Suprapubic skin (tissue), 4 donors: ENCODE data around the gene TEF. TPM values are rescaled to one million over a fixed set of nuclear protein-coding genes. Genes with fewer than 3 reads are reported as not detected.
A peak's percentile ranks its signal among the peaks of the same experiment; 100 is the strongest.

Experiments used
- DNase-seq, 2 donors: peaks; one replicate each; pipeline ENCODE4 v3.0.0-alpha.2; 2019; ENCODE audit warnings: low spot score in 2 of 2
- H3K27ac ChIP-seq: fragments of 200-600 bp; sonication (generic); one replicate; pipeline ENCODE4 v1.5.1; 2019
- H3K27me3 ChIP-seq: fragments of 200-600 bp; sonication (generic); one replicate; pipeline ENCODE4 v1.5.1; 2019
- H3K36me3 ChIP-seq: fragments of 200-600 bp; sonication (generic); one replicate; pipeline ENCODE4 v1.5.1; 2019
- H3K4me1 ChIP-seq: fragments of 200-600 bp; sonication (generic); one replicate; pipeline ENCODE4 v1.5.1; 2019
- H3K4me3 ChIP-seq: fragments of 200-600 bp; sonication (generic); one replicate; pipeline ENCODE4 v1.5.1; 2019; ENCODE audit warnings: mild to moderate bottlenecking
- H3K9me3 ChIP-seq: fragments of 200-600 bp; sonication (generic); one replicate; pipeline ENCODE4 v1.5.1; 2019
- EP300 ChIP-seq: sonication (generic); formaldehyde crosslinking; IDR thresholded peaks from one replicate; pipeline ENCODE4 v1.6.1; 2017; ENCODE audit warnings: antibody characterized with exemption
- POLR2A ChIP-seq, 2 donors: fragments of 450-650 bp; IDR thresholded peaks; one replicate each; pipeline ENCODE4 v1.6.1; 2017; ENCODE audit warnings: antibody characterized with exemption in 2 of 2, mild to moderate bottlenecking in 2 of 2, moderate library complexity in 2 of 2
- POLR2AphosphoS5 ChIP-seq, 3 donors: sonication (generic); formaldehyde crosslinking; IDR thresholded peaks; one replicate each; pipeline ENCODE4 v1.6.1; 2017; ENCODE audit warnings: antibody characterized with exemption in 3 of 3
- WGBS: methylation state at CpG from one replicate; pipeline ENCODE4 v1.1.5; 2018; 5-methylcytosine and 5-hydroxymethylcytosine counted together
- total RNA-seq, 4 donors: library from RNA; depleted of rRNA; stranded (reverse); fragments of >200 nt; gene quantifications; one replicate each; pipeline ENCODE4 v1.1.0, GENCODE V29; 2016
- TF ChIP-seq, protein P1 (sequence below), 2 donors: fragments of 200-600 bp in 1 of 2; fragments of 450-650 bp in 1 of 2; sonication (generic) in 1 of 2; IDR thresholded peaks; one replicate each; pipeline ENCODE4 v1.5.1; 2016 to 2019; ENCODE audit warnings: antibody characterized with exemption in 2 of 2, mild to moderate bottlenecking in 1 of 2, moderate library complexity in 1 of 2

TEF gene
- total RNA-seq, 4 donors from 2014 or later, result 36.1 to 87.4 (median 46.8) TPM

DNA sequence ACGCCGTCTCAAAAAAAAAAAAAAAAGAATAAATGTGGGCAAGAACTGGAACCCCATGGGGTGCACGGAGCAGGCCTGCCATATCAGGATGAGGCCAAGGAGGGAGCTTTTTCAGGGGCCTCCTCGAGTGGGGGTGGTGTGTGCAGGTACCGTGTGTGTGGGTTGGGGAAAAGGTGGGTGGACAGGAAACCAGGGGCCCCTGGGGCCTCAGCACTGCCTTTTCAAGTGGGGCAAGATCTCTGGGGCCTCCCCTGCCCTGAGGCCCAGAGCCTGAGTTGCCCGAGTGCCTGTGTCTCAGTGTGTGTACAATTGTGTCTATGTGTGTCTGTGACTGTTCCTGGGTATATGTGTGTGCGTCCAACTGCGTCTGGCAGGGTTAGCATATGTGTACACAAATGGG is 23.8 kb downstream of the TEF start:
- 83% methylated on average over 8 of the region's 8 CpGs for WGBS
- H3K4me1 ChIP-seq, result peaks cover 25% of the 10 kb centered on the region
- no peak overlapping the region for H3K27ac ChIP-seq

DNA sequence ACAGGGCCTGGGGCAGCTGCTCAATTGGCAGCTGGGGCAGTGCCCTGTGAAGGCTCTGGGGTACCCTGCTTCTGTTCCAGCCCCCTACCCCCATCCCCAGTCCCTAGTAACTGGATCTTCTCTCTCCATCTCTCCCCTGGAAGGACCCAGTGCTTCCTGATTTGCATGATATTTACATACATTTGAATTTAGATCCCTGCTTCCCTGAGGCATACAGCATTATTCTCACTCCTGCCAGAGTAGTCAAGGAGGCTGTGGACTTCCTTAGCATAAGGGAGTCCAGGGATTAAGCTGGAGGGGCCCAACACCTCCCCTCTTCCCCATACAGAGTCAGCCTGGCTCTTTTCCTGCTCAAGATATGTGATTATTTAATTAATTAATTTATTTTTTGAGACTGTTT is 24.7 kb downstream of the TEF start:
- H3K4me1 ChIP-seq, result peaks cover 34% of the 10 kb centered on the region
- no peak for TF ChIP-seq POLR2A (IDR thresholded peaks at IDR 0.05)
- TF ChIP-seq POLR2AphosphoS5 (IDR thresholded peaks at IDR 0.05), result no peak
- TF ChIP-seq EP300, result no peak
- TF ChIP-seq, protein P1, sequence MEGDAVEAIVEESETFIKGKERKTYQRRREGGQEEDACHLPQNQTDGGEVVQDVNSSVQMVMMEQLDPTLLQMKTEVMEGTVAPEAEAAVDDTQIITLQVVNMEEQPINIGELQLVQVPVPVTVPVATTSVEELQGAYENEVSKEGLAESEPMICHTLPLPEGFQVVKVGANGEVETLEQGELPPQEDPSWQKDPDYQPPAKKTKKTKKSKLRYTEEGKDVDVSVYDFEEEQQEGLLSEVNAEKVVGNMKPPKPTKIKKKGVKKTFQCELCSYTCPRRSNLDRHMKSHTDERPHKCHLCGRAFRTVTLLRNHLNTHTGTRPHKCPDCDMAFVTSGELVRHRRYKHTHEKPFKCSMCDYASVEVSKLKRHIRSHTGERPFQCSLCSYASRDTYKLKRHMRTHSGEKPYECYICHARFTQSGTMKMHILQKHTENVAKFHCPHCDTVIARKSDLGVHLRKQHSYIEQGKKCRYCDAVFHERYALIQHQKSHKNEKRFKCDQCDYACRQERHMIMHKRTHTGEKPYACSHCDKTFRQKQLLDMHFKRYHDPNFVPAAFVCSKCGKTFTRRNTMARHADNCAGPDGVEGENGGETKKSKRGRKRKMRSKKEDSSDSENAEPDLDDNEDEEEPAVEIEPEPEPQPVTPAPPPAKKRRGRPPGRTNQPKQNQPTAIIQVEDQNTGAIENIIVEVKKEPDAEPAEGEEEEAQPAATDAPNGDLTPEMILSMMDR (IDR thresholded peaks at IDR 0.05), result no peak

More for the DNA sequence above, 23.8 kb downstream of the TEF start:
- Histone ChIP-seq H3K36me3 (no peaks in the 10 kb centered on the region), H3K9me3 (no peaks in the 10 kb centered on the region), H3K4me3 (no peak overlapping the region), H3K27me3 (no peaks in the 10 kb centered on the region)
- TF ChIP-seq POLR2A (IDR thresholded peaks at IDR 0.05) (no peak), POLR2AphosphoS5 (IDR thresholded peaks at IDR 0.05) (no peak)
- TF ChIP-seq, protein P1 (IDR thresholded peaks at IDR 0.05), result no peak
- DNase-seq, result no peak

DNA sequence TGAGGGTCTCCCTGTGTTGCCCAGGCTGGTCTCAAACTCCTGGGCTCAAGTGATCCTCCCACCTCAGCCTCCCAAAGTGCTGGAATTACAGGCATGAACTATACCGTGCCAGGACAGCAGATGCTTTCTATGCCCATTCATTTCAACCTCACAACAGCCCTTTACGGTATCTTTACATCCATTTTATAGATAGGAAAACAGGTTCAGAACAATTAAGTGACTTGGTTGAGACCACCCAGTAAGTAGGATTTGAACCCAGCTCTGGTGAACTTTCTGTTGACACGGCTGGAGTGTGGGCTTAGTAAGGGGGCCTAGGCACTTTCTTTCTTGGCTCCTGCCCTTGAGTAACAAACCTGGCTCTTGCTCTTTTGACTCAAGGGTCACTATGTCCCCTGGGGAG is 25.7 kb downstream of the TEF start:
- Histone ChIP-seq H3K9me3 (no peaks in the 10 kb centered on the region), H3K4me1 (peaks cover 35% of the 10 kb centered on the region), H3K4me3 (no peak overlapping the region), H3K27ac (no peak overlapping the region), H3K27me3 (no peaks in the 10 kb centered on the region), H3K36me3 (no peaks in the 10 kb centered on the region)
- no peak for TF ChIP-seq POLR2A (IDR thresholded peaks at IDR 0.05)
- TF ChIP-seq, protein P1 (IDR thresholded peaks at IDR 0.05), result no peak
- no peak for TF ChIP-seq POLR2AphosphoS5 (IDR thresholded peaks at IDR 0.05)
- TF ChIP-seq EP300, result no peak
- 91% methylated on average over 3 of the region's 3 CpGs for WGBS
- DNase-seq, result no peak

More for the DNA sequence above, 24.7 kb downstream of the TEF start:
- H3K27me3 ChIP-seq, result no peaks in the 10 kb centered on the region
- no peaks in the 10 kb centered on the region for H3K9me3 ChIP-seq
- DNase-seq, result no peak
- no peak overlapping the region for H3K27ac ChIP-seq
- H3K4me3 ChIP-seq, result no peak overlapping the region
- no peaks in the 10 kb centered on the region for H3K36me3 ChIP-seq

DNA sequence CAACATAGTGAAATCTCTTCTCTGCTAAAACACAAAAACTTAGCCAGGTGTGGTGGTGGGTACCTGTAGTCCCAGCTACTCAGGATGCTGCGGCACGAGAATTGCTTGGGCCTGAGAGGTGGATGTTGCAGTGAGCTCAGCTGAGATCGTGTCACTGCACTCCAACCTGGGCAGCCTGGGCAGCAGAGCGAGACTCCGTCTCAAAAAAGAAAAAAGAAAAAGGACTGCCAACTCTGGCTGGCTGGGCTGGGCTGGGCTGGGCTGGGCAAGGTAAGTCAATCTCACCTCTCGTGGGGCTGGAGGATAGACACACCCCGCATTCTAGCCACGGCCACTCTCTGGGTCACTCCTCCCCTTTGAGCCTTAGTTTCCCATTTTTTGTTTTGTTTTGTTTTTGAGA is 26.9 kb downstream of the TEF start:
- H3K9me3 ChIP-seq, result no peaks in the 10 kb centered on the region
- DNase-seq, result no peak
- WGBS, result 83% methylated on average over 8 of the region's 8 CpGs
- no peaks in the 10 kb centered on the region for H3K36me3 ChIP-seq
- H3K27me3 ChIP-seq, result no peaks in the 10 kb centered on the region
- peaks cover 40% of the 10 kb centered on the region for H3K4me1 ChIP-seq
- TF ChIP-seq POLR2A (IDR thresholded peaks at IDR 0.05), result no peak
- TF ChIP-seq, protein P1 (IDR thresholded peaks at IDR 0.05), result no peak
- TF ChIP-seq POLR2AphosphoS5 (IDR thresholded peaks at IDR 0.05), result no peak
- no peak for TF ChIP-seq EP300
- H3K27ac ChIP-seq, result no peak overlapping the region
- no peak overlapping the region for H3K4me3 ChIP-seq

DNA sequence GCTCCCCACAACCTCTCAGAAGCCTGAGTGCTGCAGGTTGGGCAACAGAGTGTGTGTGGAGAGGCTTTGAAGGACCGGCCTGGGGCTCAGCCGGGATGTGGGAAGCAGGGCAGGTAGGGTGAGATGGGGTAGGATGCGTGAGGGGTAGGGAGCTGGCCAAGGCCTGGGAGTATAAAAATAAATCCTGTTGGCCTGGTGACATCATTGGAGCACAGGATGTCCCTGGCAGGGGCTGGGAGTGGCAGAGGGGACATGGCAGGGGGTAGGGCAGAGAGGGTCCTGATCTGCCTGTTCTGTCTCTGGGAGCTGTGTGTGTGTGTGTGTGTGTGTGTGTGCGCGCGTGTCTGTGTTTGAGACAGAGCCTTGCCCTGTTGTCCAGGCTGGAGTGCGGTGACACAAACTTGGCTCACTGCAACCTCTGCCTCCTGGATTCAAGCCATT is 28.6 kb downstream of the TEF start:
- peak; percentile 88 for TF ChIP-seq EP300
- TF ChIP-seq POLR2AphosphoS5 (IDR thresholded peaks at IDR 0.05), result no peak
- TF ChIP-seq, protein P1 (IDR thresholded peaks at IDR 0.05), result no peak
- Histone ChIP-seq H3K27ac (peak overlapping the region; percentile 97), H3K36me3 (no peaks in the 10 kb centered on the region), H3K4me1 (peaks cover 45% of the 10 kb centered on the region), H3K27me3 (no peaks in the 10 kb centered on the region), H3K4me3 (no peak overlapping the region), H3K9me3 (no peaks in the 10 kb centered on the region)
- 45% methylated on average over 7 of the region's 7 CpGs for WGBS
- DNase-seq, result no peak
